CD14-positive monocyte (primary cell): ENCODE data around the gene DRAM1. TPM values are rescaled to one million over a fixed set of nuclear protein-coding genes. Genes with fewer than 3 reads are reported as not detected.
"Not testable (repeated sequence)": the region's sequence is repeated elsewhere in the genome, so short reads cannot be mapped to it uniquely, and the experiment has no call there.

Experiments
- DNase-seq, 3 donors: peaks; one replicate each; pipeline ENCODE4 v3.0.0-alpha.2; 2011 to 2022
- H2AFZ ChIP-seq: 2 replicates; pipeline ENCODE4 v1.6.0; 2012; ENCODE audit warnings: mild to moderate bottlenecking, low read depth, low read length, inconsistent platforms; ENCODE audit not compliant: insufficient read depth, poor library complexity, severe bottlenecking
- H3K27ac ChIP-seq, 2 donors: 1 replicate in 1 of 2; 2 replicates in 1 of 2; pipeline ENCODE4 v1.5.1; 2012 to 2013; ENCODE audit warnings: low read length in 2 of 2, control low read depth in 1 of 2, inconsistent platforms in 1 of 2, low read depth in 1 of 2, mild to moderate bottlenecking in 1 of 2
- H3K27me3 ChIP-seq, 2 donors: one replicate each; pipeline versions ENCODE4 v1.6.0 to v1.6.1; 2011 to 2013; ENCODE audit warnings: low read length in 2 of 2; ENCODE audit not compliant: control insufficient read depth in 2 of 2, insufficient read depth in 2 of 2
- H3K36me3 ChIP-seq, 2 donors: replicated peaks in 1 of 2; 1 replicate in 1 of 2; 2 replicates in 1 of 2; pipeline versions ENCODE4 v1.5.1 to v1.6.1; 2012 to 2013; ENCODE audit warnings: low read length in 2 of 2, control low read depth in 1 of 2, inconsistent platforms in 1 of 2, mild to moderate bottlenecking in 1 of 2; ENCODE audit not compliant: insufficient read depth in 2 of 2, control insufficient read depth in 1 of 2
- H3K4me1 ChIP-seq, 2 donors: 1 replicate in 1 of 2; 2 replicates in 1 of 2; pipeline versions ENCODE4 v1.5.1 to v1.6.1; 2012 to 2013; ENCODE audit warnings: low read length in 2 of 2, control low read depth in 1 of 2, inconsistent platforms in 1 of 2, mild to moderate bottlenecking in 1 of 2, moderate library complexity in 1 of 2; ENCODE audit not compliant: insufficient read depth in 2 of 2, control insufficient read depth in 1 of 2
- H3K4me2 ChIP-seq: replicated peaks from 2 replicates; pipeline ENCODE3; 2012; ENCODE audit warnings: low read length, moderate library complexity, mild to moderate bottlenecking; ENCODE audit not compliant: poor library complexity, severe bottlenecking; ENCODE audit errors: extremely low read depth
- H3K4me3 ChIP-seq, 3 experiments: fragments of 200-600 bp in 1 of 3; sonication (generic) in 1 of 3; replicated peaks in 1 of 3; 1 replicate in 2 of 3; 2 replicates in 1 of 3; pipeline ENCODE4 v1.5.1; 2011 to 2013; ENCODE audit warnings: low read length in 3 of 3, mild to moderate bottlenecking in 3 of 3, control low read depth in 2 of 3, low read depth in 2 of 3, inconsistent platforms in 1 of 3, moderate library complexity in 1 of 3
- H3K79me2 ChIP-seq: 2 replicates; pipeline ENCODE4 v1.6.0; 2012; ENCODE audit warnings: mild to moderate bottlenecking, control low read depth, inconsistent platforms, low read length, moderate library complexity; ENCODE audit not compliant: insufficient read depth
- H3K9ac ChIP-seq: 2 replicates; pipeline ENCODE4 v1.6.0; 2017; ENCODE audit warnings: low read length, mild to moderate bottlenecking; ENCODE audit not compliant: insufficient read depth, poor library complexity, severe bottlenecking
- H3K9me3 ChIP-seq, 2 donors: replicated peaks in 1 of 2; 1 replicate in 1 of 2; 2 replicates in 1 of 2; pipeline versions ENCODE4 v1.5.1 to v1.6.1; 2012 to 2013; ENCODE audit warnings: low read length in 2 of 2, control low read depth in 1 of 2; ENCODE audit not compliant: control insufficient read depth in 1 of 2, insufficient read depth in 1 of 2
- H4K20me1 ChIP-seq: 2 replicates; pipeline ENCODE4 v1.6.0; 2012; ENCODE audit warnings: mild to moderate bottlenecking, low read length, control low read depth, moderate library complexity; ENCODE audit not compliant: insufficient read depth
- H3K27ac Mint-ChIP-seq, 7 donors: one replicate each; pipeline ENCODE4 v1.8.0; 2020; ENCODE audit warnings: mild to moderate bottlenecking in 7 of 7, mixed read lengths in 7 of 7, moderate library complexity in 6 of 7, inconsistent platforms in 2 of 7
- H3K27me3 Mint-ChIP-seq, 3 donors: one replicate each; pipeline ENCODE4 v1.8.0; 2021 to 2022; ENCODE audit warnings: low read depth in 3 of 3, mild to moderate bottlenecking in 3 of 3, mixed read lengths in 3 of 3, moderate library complexity in 3 of 3, inconsistent platforms in 1 of 3
- H3K36me3 Mint-ChIP-seq, 2 donors: one replicate each; pipeline ENCODE4 v1.8.0; 2020; ENCODE audit warnings: mixed read lengths in 2 of 2, inconsistent platforms in 1 of 2, mild to moderate bottlenecking in 1 of 2
- H3K4me1 Mint-ChIP-seq: one replicate; pipeline ENCODE4 v1.8.0; 2020; ENCODE audit warnings: mild to moderate bottlenecking, mixed read lengths
- H3K4me3 Mint-ChIP-seq, 2 donors: one replicate each; pipeline ENCODE4 v1.8.0; 2020; ENCODE audit warnings: mild to moderate bottlenecking in 2 of 2, mixed read lengths in 2 of 2, moderate library complexity in 1 of 2
- H3K9me3 Mint-ChIP-seq, 7 donors: one replicate each; pipeline ENCODE4 v1.8.0; 2020 to 2022; ENCODE audit warnings: mixed read lengths in 7 of 7, mild to moderate bottlenecking in 6 of 7, moderate library complexity in 6 of 7, inconsistent platforms in 2 of 7
- WGBS: methylation state at CpG from one replicate; pipeline ENCODE4 v1.1.5; 2013; ENCODE audit warnings: missing lambda C conversion rate; ENCODE audit not compliant: insufficient coverage; 5-methylcytosine and 5-hydroxymethylcytosine counted together
- intact Hi-C, 2 donors: fragments of 100-400 bp; cut with micrococcal nuclease; formaldehyde crosslinking; loops; one replicate each; pipeline versions ENCODE4 v1.15.0 to v1.15.1; 2023
- polyA plus RNA-seq, 3 donors: library from polyadenylated mRNA; depleted of rRNA in 1 of 3; unstranded in 2 of 3; stranded (reverse) in 1 of 3; fragments of 300-500 nt in 2 of 3; fragments of >200 nt in 1 of 3; fragmentation: Illumina TruSeq in 2 of 3; gene quantifications; 1 replicate in 2 of 3; 2 replicates in 1 of 3; pipeline ENCODE4 v1.2.3, GENCODE V29; 2012 to 2021
- TF ChIP-seq, protein P1 (sequence below): fragments of 200-600 bp; IDR thresholded peaks from one replicate; pipeline ENCODE4 v1.8.0; 2022; ENCODE audit warnings: antibody characterized with exemption, mild to moderate bottlenecking

Gene DRAM1
- polyA plus RNA-seq, 3 donors: 14.0 to 49.7 (median 43.0) TPM

DNA sequence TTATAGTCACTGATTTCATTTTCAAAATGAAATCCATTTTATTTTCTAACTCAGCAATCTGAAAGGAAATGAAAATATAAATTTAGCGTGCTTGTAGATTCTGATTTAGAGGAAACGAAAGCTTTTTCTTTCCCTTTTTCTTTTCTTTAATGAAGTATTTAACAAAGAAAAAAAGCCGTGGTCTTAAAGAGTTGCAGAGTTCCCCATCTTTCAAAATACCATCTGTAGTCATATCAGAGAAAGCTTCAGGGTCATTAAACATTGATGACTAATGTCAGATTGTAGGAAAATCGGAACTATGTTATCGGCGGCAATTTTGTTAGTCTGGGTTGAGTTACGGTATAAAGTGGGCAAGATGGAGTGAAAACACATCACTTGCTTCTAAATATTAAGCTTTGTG, 32.3 kb downstream of the DRAM1 start:
- H4K20me1 ChIP-seq: no peaks in the 10 kb centered on the region
- Mint-ChIP-seq H3K4me1 (peaks cover 30% of the 10 kb centered on the region), H3K4me3 (peak overlapping the region; percentile 65 to 85), H3K27ac (peak overlapping the region; percentile 63 to 88 (median 82)), H3K36me3 (peaks cover 28 to 44% of the 10 kb centered on the region in 2 donors), H3K27me3 (no peaks in the 10 kb centered on the region), H3K9me3 (no peaks in the 10 kb centered on the region)
- H2AFZ ChIP-seq: peak overlapping the region; percentile 6
- TF ChIP-seq, protein P1, sequence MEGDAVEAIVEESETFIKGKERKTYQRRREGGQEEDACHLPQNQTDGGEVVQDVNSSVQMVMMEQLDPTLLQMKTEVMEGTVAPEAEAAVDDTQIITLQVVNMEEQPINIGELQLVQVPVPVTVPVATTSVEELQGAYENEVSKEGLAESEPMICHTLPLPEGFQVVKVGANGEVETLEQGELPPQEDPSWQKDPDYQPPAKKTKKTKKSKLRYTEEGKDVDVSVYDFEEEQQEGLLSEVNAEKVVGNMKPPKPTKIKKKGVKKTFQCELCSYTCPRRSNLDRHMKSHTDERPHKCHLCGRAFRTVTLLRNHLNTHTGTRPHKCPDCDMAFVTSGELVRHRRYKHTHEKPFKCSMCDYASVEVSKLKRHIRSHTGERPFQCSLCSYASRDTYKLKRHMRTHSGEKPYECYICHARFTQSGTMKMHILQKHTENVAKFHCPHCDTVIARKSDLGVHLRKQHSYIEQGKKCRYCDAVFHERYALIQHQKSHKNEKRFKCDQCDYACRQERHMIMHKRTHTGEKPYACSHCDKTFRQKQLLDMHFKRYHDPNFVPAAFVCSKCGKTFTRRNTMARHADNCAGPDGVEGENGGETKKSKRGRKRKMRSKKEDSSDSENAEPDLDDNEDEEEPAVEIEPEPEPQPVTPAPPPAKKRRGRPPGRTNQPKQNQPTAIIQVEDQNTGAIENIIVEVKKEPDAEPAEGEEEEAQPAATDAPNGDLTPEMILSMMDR: no peak
- peaks cover 13 to 31% of the 10 kb centered on the region in 2 donors for H3K4me1 ChIP-seq
- peak overlapping the region; percentile 46 for H3K9ac ChIP-seq
- H3K4me2 ChIP-seq: peak overlapping the region; percentile 70
- peak; percentile 33 to 82 (median 62) for DNase-seq
- intact Hi-C loops: loop anchor here in 1 of 2 donors (10.0 kb wide), 2 partner anchors 55 to 135 kb away; no protein-coding TSS in a partner anchor
- no peaks in the 10 kb centered on the region for H3K27me3 ChIP-seq
- H3K79me2 ChIP-seq: no peaks in the 10 kb centered on the region
- no peaks in the 10 kb centered on the region for H3K9me3 ChIP-seq
- peak overlapping the region; percentile 19 to 67 (median 42) for H3K4me3 ChIP-seq
- WGBS: 0% methylated on average over 3 of the region's 7 CpGs
- H3K27ac ChIP-seq: peak overlapping the region in 1 of 2 donors; percentile 74
- H3K36me3 ChIP-seq: peaks cover 2 to 28% of the 10 kb centered on the region in 2 donors

DNA sequence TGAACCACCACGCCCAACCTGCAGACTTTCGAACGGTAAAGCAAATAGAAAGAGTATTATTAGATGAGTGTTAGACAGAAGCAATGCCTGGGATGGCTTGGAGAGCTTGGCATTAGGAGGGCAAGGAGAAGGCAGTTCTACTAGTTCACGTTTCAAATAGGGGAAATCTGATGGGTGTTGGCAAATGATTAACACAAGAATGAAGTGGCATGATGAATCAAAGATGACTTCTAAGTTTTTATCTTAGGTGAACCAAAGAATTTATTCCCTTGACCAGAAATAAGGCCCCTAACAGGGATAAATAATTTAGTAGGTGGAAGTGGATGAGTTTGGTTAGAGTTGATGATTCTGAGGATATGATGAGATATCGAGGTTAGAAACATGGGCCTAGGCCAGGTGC, 38.5 kb downstream of the DRAM1 start:
- TF ChIP-seq, protein P1: no peak
- Mint-ChIP-seq H3K4me1 (peaks cover 20% of the 10 kb centered on the region), H3K36me3 (peaks cover 36 to 44% of the 10 kb centered on the region in 2 donors), H3K27ac (peak overlapping the region in 1 of 7 donors; percentile 54), H3K4me3 (no peak overlapping the region), H3K27me3 (no peaks in the 10 kb centered on the region), H3K9me3 (no peaks in the 10 kb centered on the region)
- Histone ChIP-seq H3K36me3 (peaks cover under 1 to 35% of the 10 kb centered on the region in 2 donors), H3K4me2 (no peak overlapping the region), H3K79me2 (no peaks in the 10 kb centered on the region), H3K27ac (no peak overlapping the region), H2AFZ (no peak overlapping the region), H3K9me3 (no peaks in the 10 kb centered on the region), H3K4me3 (no peak overlapping the region), H3K27me3 (no peaks in the 10 kb centered on the region), H3K9ac (no peak overlapping the region), H3K4me1 (peaks cover 7 to 20% of the 10 kb centered on the region in 2 donors), H4K20me1 (no peaks in the 10 kb centered on the region)
- DNase-seq: no peak
- 96% methylated on average over 4 of the region's 5 CpGs for WGBS
- intact Hi-C loops: loop anchor here in 1 of 2 donors (10.0 kb wide), 1 partner anchor 141 kb away; no protein-coding TSS in a partner anchor

- WGBS: 100% methylated on average over 2 of the region's 4 CpGs
Observed at GRCh38 chr12:101918805-101919204, 41.4 kb downstream of the DRAM1 start.

More at GRCh38 chr12:101918805-101919204, 41.4 kb downstream of the DRAM1 start:
- H3K9me3 ChIP-seq, DNase-seq, H3K27me3 Mint-ChIP-seq, H3K4me2 ChIP-seq, H3K9me3 Mint-ChIP-seq, H3K27ac ChIP-seq, H3K27me3 ChIP-seq, H3K79me2 ChIP-seq, H3K27ac Mint-ChIP-seq, H2AFZ ChIP-seq, H3K4me3 Mint-ChIP-seq, H4K20me1 ChIP-seq, H3K9ac ChIP-seq, H3K4me3 ChIP-seq: not testable (repeated sequence)
- Mint-ChIP-seq H3K4me1 (peaks cover 20% of the 10 kb centered on the region), H3K36me3 (peaks cover 44 to 57% of the 10 kb centered on the region in 2 donors)
- Histone ChIP-seq H3K36me3 (peaks cover 10 to 55% of the 10 kb centered on the region in 2 donors), H3K4me1 (peaks cover 7 to 16% of the 10 kb centered on the region in 2 donors)
- intact Hi-C loops: loop anchor here in 1 of 2 donors (10.0 kb wide), 1 partner anchor 144 kb away; no protein-coding TSS in a partner anchor
